Thyroid gland (tissue), 4 donors: Measurements from ENCODE around the gene CDC45.

Experiments
- CTCF ChIP-seq, 6 experiments: fragments of 200-600 bp in 3 of 6; fragments of 450-650 bp in 3 of 6; sonication (generic) in 3 of 6; IDR thresholded peaks; one replicate each; pipeline ENCODE4 v1.5.1; 2016 to 2019; ENCODE audit warnings: antibody characterized with exemption in 6 of 6, mild to moderate bottlenecking in 2 of 6, inconsistent platforms in 1 of 6, moderate library complexity in 1 of 6
- POLR2A ChIP-seq, 2 donors: fragments of 450-650 bp; IDR thresholded peaks; one replicate each; pipeline ENCODE4 v1.6.1; 2017; ENCODE audit warnings: antibody characterized with exemption in 2 of 2, mild to moderate bottlenecking in 2 of 2, moderate library complexity in 1 of 2

DNA sequence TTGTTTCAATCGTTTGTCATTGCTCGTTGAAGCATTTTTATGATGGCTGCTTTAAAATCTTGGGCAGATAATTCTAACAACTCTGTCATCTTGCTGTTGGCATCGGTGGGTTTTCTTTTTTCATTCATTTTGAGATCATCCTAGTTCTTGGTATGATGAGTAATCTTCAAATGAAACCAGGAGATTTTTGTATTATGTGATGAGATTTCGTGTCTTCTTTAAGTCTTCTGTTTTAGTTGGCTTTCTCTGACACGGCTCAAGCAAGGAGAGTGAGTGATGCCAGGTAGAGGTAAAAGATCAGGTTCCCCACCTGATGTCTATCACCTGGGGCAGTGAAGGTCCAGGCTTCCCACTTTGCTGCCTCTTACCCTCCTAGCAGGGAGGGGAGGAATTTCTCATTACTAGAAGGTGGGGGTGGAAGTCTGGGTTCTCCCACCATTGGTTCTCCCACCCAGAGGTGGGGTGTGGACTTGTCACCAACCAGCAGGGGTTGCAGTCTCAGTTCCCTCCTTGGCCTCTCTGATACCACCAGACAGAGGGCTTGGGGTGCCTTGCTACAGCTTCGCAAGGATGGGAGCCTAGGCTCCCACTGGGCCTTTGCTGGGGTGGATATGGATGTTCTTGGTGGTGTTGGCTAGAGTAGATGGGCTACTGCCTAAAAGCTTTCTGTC, 12.9 kb downstream of the CDC45 start:
- TF ChIP-seq CTCF (IDR thresholded peaks at IDR 0.05) (no peak), POLR2A (IDR thresholded peaks at IDR 0.05) (no peak)
